NCI-H748 (cell line): ENCODE data around the gene MAP9.
"Not testable (repeated sequence)": the region's sequence is repeated elsewhere in the genome, so short reads cannot be mapped to it uniquely, and the experiment has no call there.

Experiments
- DNase-seq: peaks from one replicate; lab custom pipeline; 2025; ENCODE audit not compliant: unreplicated experiment; lab: John Stamatoyannopoulos, UW

Gene MAP9

GRCh38 chr4:155376387-155377268, at the start of gene MAP9:
MAP9 (minus strand) TSS chr4:155376965; CDS start chr4:155375850, 1,115 bp downstream.
- peak; percentile 99 for DNase-seq

GRCh38 chr4:155424778-155425177, 48.0 kb upstream of the MAP9 start:
- DNase-seq = not testable (repeated sequence)

GRCh38 chr4:155423671-155424070, 46.9 kb upstream of the MAP9 start:
- no peak for DNase-seq

GRCh38 chr4:155419266-155419665, 42.5 kb upstream of the MAP9 start:
- DNase-seq = no peak

GRCh38 chr4:155415662-155416061, 38.9 kb upstream of the MAP9 start:
- DNase-seq = no peak

GRCh38 chr4:155413451-155413850, 36.7 kb upstream of the MAP9 start:
- DNase-seq = no peak

- DNase-seq = no peak
Measured at GRCh38 chr4:155411546-155411945, 34.8 kb upstream of the MAP9 start.

- DNase-seq = no peak
Measured at GRCh38 chr4:155408796-155409195, 32.0 kb upstream of the MAP9 start.

GRCh38 chr4:155407480-155407879, 30.7 kb upstream of the MAP9 start:
- no peak for DNase-seq

GRCh38 chr4:155405059-155405458, 28.3 kb upstream of the MAP9 start:
- DNase-seq = no peak

GRCh38 chr4:155403886-155404285, 27.1 kb upstream of the MAP9 start:
- DNase-seq = peak; percentile 77

GRCh38 chr4:155402941-155403340, 26.2 kb upstream of the MAP9 start:
- no peak for DNase-seq

GRCh38 chr4:155400893-155401292, 24.1 kb upstream of the MAP9 start:
- no peak for DNase-seq

- no peak for DNase-seq
Measured at GRCh38 chr4:155399974-155400697, 23.4 kb upstream of the MAP9 start.

GRCh38 chr4:155392481-155393184, 15.9 kb upstream of the MAP9 start:
- no peak for DNase-seq

GRCh38 chr4:155391932-155392331, 15.2 kb upstream of the MAP9 start:
- DNase-seq = no peak

GRCh38 chr4:155388162-155388561, 11.4 kb upstream of the MAP9 start:
- DNase-seq = no peak

- no peak for DNase-seq
Measured at GRCh38 chr4:155383541-155383940, 6.8 kb upstream of the MAP9 start.

GRCh38 chr4:155377276-155377675, 511 bp upstream of the MAP9 start:
- peak; percentile 67 for DNase-seq

- peak; percentile 23 for DNase-seq
Measured at GRCh38 chr4:155371432-155372043, 5.2 kb downstream of the MAP9 start.

GRCh38 chr4:155367608-155368007, 9.2 kb downstream of the MAP9 start:
- DNase-seq = no peak
